Naive thymus-derived CD8-positive, alpha-beta T cell (primary cell): ENCODE results near the gene SNRNP200. TPM values are rescaled to one million over a fixed set of nuclear protein-coding genes. Genes with fewer than 3 reads are reported as not detected.

Source experiments
- ATAC-seq, 2 donors: fragments of 150-1000 bp; cut with Tn5 transposase in 1 of 2; sonication (Bioruptor Pico), chemical (Tn5 transposase) in 1 of 2; 1 replicate in 1 of 2; 2 replicates in 1 of 2; pipeline ENCODE4 v1.10.0; 2021; ENCODE audit warnings: mild to moderate bottlenecking in 2 of 2, moderate library complexity in 2 of 2
- POLR2A ChIA-PET: fragments of 350-600 bp; sonication (Branson Sonifier 250); formaldehyde crosslinking; loops from one replicate; lab custom pipeline; 2021; ENCODE audit warnings: antibody characterized with exemption; lab: Charles Lee
- DNase-seq, 10 donors: peaks; one replicate each; pipeline versions ENCODE4 v3.0.0 to v3.0.0-alpha.2; 2020 to 2022
- H3K27ac Mint-ChIP-seq, 10 donors: one replicate each; pipeline ENCODE4 v1.8.0; 2020 to 2022; ENCODE audit warnings: mild to moderate bottlenecking in 10 of 10, mixed read lengths in 10 of 10, moderate library complexity in 4 of 10, inconsistent platforms in 1 of 10
- H3K27me3 Mint-ChIP-seq, 5 donors: one replicate each; pipeline ENCODE4 v1.8.0; 2021 to 2022; ENCODE audit warnings: mixed read lengths in 5 of 5
- H3K36me3 Mint-ChIP-seq, 3 donors: one replicate each; pipeline ENCODE4 v1.8.0; 2020 to 2022; ENCODE audit warnings: mixed read lengths in 3 of 3, mild to moderate bottlenecking in 2 of 3, inconsistent platforms in 1 of 3
- H3K4me1 Mint-ChIP-seq, 4 donors: one replicate each; pipeline ENCODE4 v1.8.0; 2021 to 2022; ENCODE audit warnings: mixed read lengths in 4 of 4
- H3K4me3 Mint-ChIP-seq, 10 donors: one replicate each; pipeline ENCODE4 v1.8.0; 2020 to 2022; ENCODE audit warnings: mild to moderate bottlenecking in 10 of 10, mixed read lengths in 10 of 10, moderate library complexity in 6 of 10, inconsistent platforms in 1 of 10
- H3K9me3 Mint-ChIP-seq, 9 donors: one replicate each; pipeline ENCODE4 v1.8.0; 2020 to 2022; ENCODE audit warnings: mixed read lengths in 9 of 9, mild to moderate bottlenecking in 3 of 9, inconsistent platforms in 1 of 9, moderate library complexity in 1 of 9
- polyA plus RNA-seq, 3 donors: library from polyadenylated mRNA; unstranded; fragments of 300-500 nt; fragmentation: Illumina TruSeq; gene quantifications; one replicate each; pipeline ENCODE4 v1.2.3, GENCODE V29; 2021
- total RNA-seq, 8 experiments: library from RNA in 2 of 8; stranded (reverse) in 2 of 8; gene quantifications; one replicate each; pipeline ENCODE4 v1.2.3 and lab custom pipeline; 2021 to 2026

The SNRNP200 gene
- total RNA-seq (100 to 1,000 TPM; 237 to 246 TPM), polyA plus RNA-seq (100 to 1,000 TPM in 1 of 3 donors, 10 to 100 TPM in 2; 61.8 to 111 (median 90.3) TPM), total RNA-seq (lab: John Stamatoyannopoulos, UW) (357 to 532 (median 392) reads per million in 6 experiments)

- Mint-ChIP-seq H3K27me3 (no peaks in the 10 kb centered on the region), H3K4me1 (peaks cover 33 to 62% (median 57%) of the 10 kb centered on the region in 4 donors), H3K36me3 (peaks cover 0 to 49% (median 27%) of the 10 kb centered on the region in 3 donors), H3K9me3 (no peaks in the 10 kb centered on the region), H3K4me3 (peak within 1 kb of the TSS; percentile 94 to 100 (median 99)), H3K27ac (peak within 1 kb of the TSS; percentile 98 to 100 (median 100))
- peak; percentile 87 to 89 for ATAC-seq
- POLR2A ChIA-PET, result interaction anchor here (0.6 to 5.8 kb wide), 25 partner anchors 10 to 591 kb away, joined by 3 to 59 read pairs (median 5); partner anchors contain the start of genes ARID5A, ITPRIPL1, NCAPH and STARD7
- peak; percentile 85 to 94 (median 90) for DNase-seq
These were observed at the start of gene SNRNP200 for GRCh38 chr2:96305091-96305978. Gene SNRNP200, minus strand, starts transcription at chr2:96305546. Its CDS starts 109 bp downstream, at chr2:96305437.

DNA sequence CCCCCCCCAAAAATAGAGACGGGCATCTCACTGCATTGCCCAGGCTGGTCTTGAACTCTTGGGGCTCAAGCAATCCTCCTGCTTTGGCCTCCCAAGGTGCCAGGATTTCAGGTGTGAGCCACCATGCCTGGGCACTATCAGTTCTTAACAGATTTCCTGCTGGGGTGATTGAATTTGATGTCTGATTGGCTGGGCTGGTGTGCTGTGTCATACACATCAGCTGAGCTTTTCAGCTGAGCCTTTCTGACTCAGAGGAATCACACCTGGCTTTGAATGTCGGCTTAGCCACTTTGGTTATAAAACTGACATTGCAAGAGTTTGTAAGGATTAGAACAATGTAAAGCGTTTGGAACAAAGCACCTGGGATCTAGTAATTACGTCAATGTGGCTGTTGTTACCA lies 49.1 kb upstream of the SNRNP200 start:
- no peak for ATAC-seq
- H3K4me1 Mint-ChIP-seq, result no peaks in the 10 kb centered on the region
- no peak overlapping the region for H3K4me3 Mint-ChIP-seq
- H3K9me3 Mint-ChIP-seq, result no peaks in the 10 kb centered on the region
- no peak overlapping the region for H3K27ac Mint-ChIP-seq
- POLR2A ChIA-PET, result no interaction called here
- DNase-seq, result no peak
- no peaks in the 10 kb centered on the region for H3K36me3 Mint-ChIP-seq
- no peaks in the 10 kb centered on the region for H3K27me3 Mint-ChIP-seq

- Mint-ChIP-seq H3K36me3 (no peaks in the 10 kb centered on the region), H3K4me1 (no peaks in the 10 kb centered on the region), H3K27ac (no peak overlapping the region), H3K27me3 (no peaks in the 10 kb centered on the region), H3K9me3 (no peaks in the 10 kb centered on the region), H3K4me3 (no peak overlapping the region)
- no peak for DNase-seq
- ATAC-seq, result no peak
- POLR2A ChIA-PET, result no interaction called here
These were observed 48.3 kb upstream of the SNRNP200 start for GRCh38 chr2:96353606-96354101.

DNA sequence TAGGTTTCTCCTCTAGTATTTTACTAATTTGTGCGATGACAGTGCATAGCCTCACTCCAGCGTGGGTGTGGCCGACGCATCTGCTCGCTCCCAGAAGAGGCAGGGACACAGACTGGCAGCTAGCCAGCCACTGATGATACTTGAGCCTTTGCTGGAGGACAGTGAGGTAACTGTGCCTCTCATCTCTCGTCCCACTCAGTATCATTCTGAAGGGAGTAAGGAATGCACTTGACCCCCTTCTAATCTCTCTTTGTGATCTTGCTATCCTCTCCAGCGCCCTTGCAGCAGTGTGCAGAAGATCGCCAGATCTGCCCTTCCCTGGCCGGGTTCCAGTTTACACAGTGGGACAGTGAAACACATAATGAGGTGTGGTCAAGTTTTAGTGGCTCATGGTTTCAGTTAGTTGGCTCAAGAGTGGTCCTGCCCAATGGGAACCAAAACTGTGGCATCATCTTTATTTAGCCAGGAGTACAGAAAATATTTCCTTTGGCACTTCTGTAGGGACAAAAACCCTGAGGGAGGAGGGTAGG lies 47.8 kb upstream of the SNRNP200 start:
- DNase-seq, result no peak
- Mint-ChIP-seq H3K4me3 (no peak overlapping the region), H3K36me3 (no peaks in the 10 kb centered on the region), H3K27me3 (no peaks in the 10 kb centered on the region), H3K9me3 (no peaks in the 10 kb centered on the region), H3K4me1 (no peaks in the 10 kb centered on the region), H3K27ac (no peak overlapping the region)
- POLR2A ChIA-PET, result no interaction called here
- ATAC-seq, result no peak

GRCh38 chr2:96347395-96347794 lies 42.0 kb upstream of the SNRNP200 start:
- POLR2A ChIA-PET, result interaction anchor here (1.2 kb wide), 1 partner anchor 11 kb away, joined by 3 read pairs; the partner anchor contains the start of gene NCAPH
- DNase-seq (no peak), ATAC-seq (no peak)
- Mint-ChIP-seq H3K36me3 (no peaks in the 10 kb centered on the region), H3K4me1 (peaks cover 0 to 25% (median 2%) of the 10 kb centered on the region in 4 donors), H3K27ac (no peak overlapping the region), H3K27me3 (no peaks in the 10 kb centered on the region), H3K9me3 (no peaks in the 10 kb centered on the region), H3K4me3 (no peak overlapping the region)

DNA sequence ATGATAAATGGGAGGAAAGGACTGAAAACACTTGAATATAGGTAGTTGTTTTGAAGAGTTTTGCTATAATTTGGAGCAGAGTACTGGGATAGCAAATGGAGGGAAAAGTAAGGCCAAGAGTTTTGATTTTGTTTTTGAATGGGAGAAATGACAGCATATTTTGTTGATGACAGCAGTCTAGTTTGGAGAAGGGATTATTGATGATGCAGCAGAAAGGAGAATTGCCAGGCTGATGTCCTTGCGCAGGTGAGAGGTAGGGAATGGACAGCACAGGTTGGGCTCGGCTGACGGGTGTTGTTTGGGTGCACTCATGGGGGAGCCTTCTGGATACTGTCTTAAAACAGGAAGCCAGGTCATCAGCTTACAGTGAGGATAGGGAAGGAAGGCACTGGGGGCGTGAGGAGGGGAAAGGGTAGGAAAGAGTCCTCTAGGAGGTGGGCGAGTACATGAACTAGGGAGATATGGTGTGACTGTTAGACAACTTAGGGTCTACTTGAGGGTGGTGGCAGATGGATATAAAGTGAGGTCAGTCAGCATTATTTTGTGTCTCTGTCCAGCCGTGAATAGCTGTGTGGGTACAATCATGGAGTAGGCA lies 40.6 kb upstream of the SNRNP200 start:
- peaks cover 0 to 39% (median 4%) of the 10 kb centered on the region in 4 donors for H3K4me1 Mint-ChIP-seq
- ATAC-seq (no peak), DNase-seq (no peak)
- no peak overlapping the region for H3K4me3 Mint-ChIP-seq
- H3K36me3 Mint-ChIP-seq, result no peaks in the 10 kb centered on the region
- H3K27me3 Mint-ChIP-seq, result no peaks in the 10 kb centered on the region
- POLR2A ChIA-PET, result interaction anchor here (0.8 to 1.2 kb wide), 4 partner anchors 10 to 40 kb away, joined by 3 read pairs; partner anchors contain the start of genes NCAPH and SNRNP200
- peak overlapping the region in 4 of 10 donors; percentile 54 to 85 (median 60) for H3K27ac Mint-ChIP-seq
- H3K9me3 Mint-ChIP-seq, result no peaks in the 10 kb centered on the region

GRCh38 chr2:96345438-96345837 lies 40.1 kb upstream of the SNRNP200 start:
- POLR2A ChIA-PET, result interaction anchor here (0.8 to 1.6 kb wide), 4 partner anchors 12 to 40 kb away, joined by 3 to 4 read pairs (median 3); partner anchors contain the start of gene SNRNP200

GRCh38 chr2:96344011-96344410 lies 38.7 kb upstream of the SNRNP200 start:
- peak overlapping the region in 2 of 10 donors; percentile 46 to 48 for H3K4me3 Mint-ChIP-seq
- no peaks in the 10 kb centered on the region for H3K36me3 Mint-ChIP-seq

More at GRCh38 chr2:96345438-96345837, 40.1 kb upstream of the SNRNP200 start:
- Mint-ChIP-seq H3K27me3 (no peaks in the 10 kb centered on the region), H3K9me3 (no peaks in the 10 kb centered on the region), H3K27ac (peak overlapping the region in 7 of 10 donors; percentile 29 to 85 (median 54)), H3K4me1 (peaks cover 0 to 42% (median 4%) of the 10 kb centered on the region in 4 donors), H3K36me3 (no peaks in the 10 kb centered on the region), H3K4me3 (no peak overlapping the region)
- peak in 2 of 10 donors; percentile 12 to 28 for DNase-seq
- ATAC-seq, result peak; percentile 59

DNA sequence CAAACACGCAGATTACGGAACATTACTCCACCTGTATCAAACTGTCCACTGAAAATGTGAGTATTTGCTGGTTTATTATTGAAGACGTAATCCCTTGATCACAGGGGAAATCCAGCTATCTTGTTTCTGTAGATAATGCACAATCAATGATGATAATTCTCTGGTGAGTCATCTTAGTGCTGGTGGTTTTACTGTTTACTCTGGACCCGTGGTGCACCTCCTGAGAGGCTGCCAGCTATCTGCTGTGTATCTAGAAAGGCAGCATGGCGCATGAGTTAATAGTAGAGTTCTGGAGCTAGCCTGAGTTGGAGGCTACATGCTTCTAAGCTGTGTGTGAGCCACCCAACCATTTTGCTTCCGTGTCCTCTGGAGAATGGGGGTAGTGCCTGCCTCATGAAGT lies 36.7 kb upstream of the SNRNP200 start:
- POLR2A ChIA-PET, result interaction anchor here (1.1 kb wide), 1 partner anchor 21 kb away, joined by 5 read pairs; no protein-coding TSS in a partner anchor
- H3K4me3 Mint-ChIP-seq, result peak overlapping the region in 3 of 10 donors; percentile 50 to 70 (median 66)
- H3K27ac Mint-ChIP-seq, result peak overlapping the region in 4 of 10 donors; percentile 73 to 92 (median 88)
- no peaks in the 10 kb centered on the region for H3K27me3 Mint-ChIP-seq
- H3K9me3 Mint-ChIP-seq, result no peaks in the 10 kb centered on the region
- H3K36me3 Mint-ChIP-seq, result no peaks in the 10 kb centered on the region
- DNase-seq (no peak), ATAC-seq (peak in 1 of 2 donors; percentile 53)
- peaks cover 0 to 42% (median 5%) of the 10 kb centered on the region in 4 donors for H3K4me1 Mint-ChIP-seq

More at GRCh38 chr2:96344011-96344410, 38.7 kb upstream of the SNRNP200 start:
- ATAC-seq, result peak; percentile 76 to 81
- no peaks in the 10 kb centered on the region for H3K9me3 Mint-ChIP-seq
- POLR2A ChIA-PET, result interaction anchor here (1.6 to 1.8 kb wide), 2 partner anchors 9 to 23 kb away, joined by 4 to 5 read pairs; partner anchors contain the start of gene NCAPH
- DNase-seq, result peak in 2 of 10 donors; percentile 13 to 22
- no peaks in the 10 kb centered on the region for H3K27me3 Mint-ChIP-seq
- peak overlapping the region in 5 of 10 donors; percentile 38 to 92 (median 88) for H3K27ac Mint-ChIP-seq
- H3K4me1 Mint-ChIP-seq, result peaks cover 0 to 42% (median 5%) of the 10 kb centered on the region in 4 donors

GRCh38 chr2:96341641-96342040 lies 36.3 kb upstream of the SNRNP200 start:
- DNase-seq (no peak), ATAC-seq (no peak)
- POLR2A ChIA-PET, result no interaction called here

GRCh38 chr2:96340493-96341414 lies 35.4 kb upstream of the SNRNP200 start:
- DNase-seq (no peak), ATAC-seq (no peak)
- Mint-ChIP-seq H3K27me3 (no peaks in the 10 kb centered on the region), H3K4me1 (peaks cover 0 to 52% (median 6%) of the 10 kb centered on the region in 4 donors), H3K9me3 (no peaks in the 10 kb centered on the region), H3K4me3 (peak overlapping the region in 2 of 10 donors; percentile 46 to 52), H3K27ac (peak overlapping the region in 2 of 10 donors; percentile 58 to 88), H3K36me3 (no peaks in the 10 kb centered on the region)
- POLR2A ChIA-PET, result interaction anchor here (0.6 to 0.7 kb wide), 2 partner anchors 10 to 75 kb away, joined by 3 to 5 read pairs; partner anchors contain the start of gene TMEM127

More at GRCh38 chr2:96341641-96342040, 36.3 kb upstream of the SNRNP200 start:
- Mint-ChIP-seq H3K9me3 (no peaks in the 10 kb centered on the region), H3K36me3 (no peaks in the 10 kb centered on the region), H3K27ac (peak overlapping the region in 3 of 10 donors; percentile 87 to 92 (median 88)), H3K4me1 (peaks cover 0 to 45% (median 5%) of the 10 kb centered on the region in 4 donors), H3K4me3 (peak overlapping the region in 2 of 10 donors; percentile 66 to 70), H3K27me3 (no peaks in the 10 kb centered on the region)
